ENCODE measurements around the gene NME4. TPM values are rescaled to one million over a fixed set of nuclear protein-coding genes. Genes with fewer than 3 reads are reported as not detected.
A peak's percentile ranks its signal among the peaks of the same experiment; 100 is the strongest.

The NME4 gene
- total and polyA plus RNA-seq, 12 donors = 48.1 to 97.2 (median 75.4) TPM

DNA sequence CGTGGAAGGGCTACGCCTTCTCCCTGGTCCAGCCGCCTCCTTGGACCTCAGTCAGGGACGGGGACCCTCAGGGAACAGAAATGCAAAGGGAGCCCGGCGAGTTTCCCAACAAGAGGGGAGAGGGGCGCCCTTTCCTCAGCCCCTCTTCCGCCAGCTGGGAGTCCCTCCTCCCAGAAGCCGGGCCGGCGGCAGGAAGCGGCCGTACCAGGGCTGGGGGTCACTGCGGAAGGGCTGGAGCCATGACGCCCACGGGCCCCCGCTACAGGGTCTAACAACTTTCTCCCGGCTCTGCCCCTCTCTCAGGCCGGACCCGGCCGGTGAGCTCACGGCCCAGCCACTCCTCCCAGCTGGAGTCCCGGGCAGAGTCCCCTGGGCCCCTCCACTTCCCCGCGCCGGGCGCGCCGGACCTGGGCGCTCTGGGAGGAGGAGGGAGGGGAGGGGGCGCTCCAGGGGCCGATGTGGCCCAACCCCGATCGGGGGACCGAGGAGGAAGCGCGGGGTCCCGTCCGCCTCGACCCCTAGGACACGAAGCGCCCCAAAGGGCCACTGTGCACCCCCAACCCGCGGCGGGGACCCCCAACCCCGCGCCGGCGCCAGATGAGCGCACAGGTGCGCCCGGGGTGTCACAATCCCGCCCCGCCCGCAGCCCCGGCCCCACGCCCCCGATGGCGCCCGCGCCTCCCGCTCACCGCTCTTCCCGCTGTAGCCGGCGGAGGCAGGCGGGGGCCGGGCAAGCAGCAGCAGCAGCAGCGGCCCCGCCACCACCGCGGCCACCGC is 15.8 kb upstream of the NME4 start:
- no peaks in the 10 kb centered on the region for H3K9me3 ChIP-seq
- no peaks in the 10 kb centered on the region for H3K27me3 ChIP-seq
- H3K4me1 ChIP-seq = peaks cover 0 to 52% (median 35%) of the 10 kb centered on the region in 9 donors
- TF ChIP-seq, protein P1, sequence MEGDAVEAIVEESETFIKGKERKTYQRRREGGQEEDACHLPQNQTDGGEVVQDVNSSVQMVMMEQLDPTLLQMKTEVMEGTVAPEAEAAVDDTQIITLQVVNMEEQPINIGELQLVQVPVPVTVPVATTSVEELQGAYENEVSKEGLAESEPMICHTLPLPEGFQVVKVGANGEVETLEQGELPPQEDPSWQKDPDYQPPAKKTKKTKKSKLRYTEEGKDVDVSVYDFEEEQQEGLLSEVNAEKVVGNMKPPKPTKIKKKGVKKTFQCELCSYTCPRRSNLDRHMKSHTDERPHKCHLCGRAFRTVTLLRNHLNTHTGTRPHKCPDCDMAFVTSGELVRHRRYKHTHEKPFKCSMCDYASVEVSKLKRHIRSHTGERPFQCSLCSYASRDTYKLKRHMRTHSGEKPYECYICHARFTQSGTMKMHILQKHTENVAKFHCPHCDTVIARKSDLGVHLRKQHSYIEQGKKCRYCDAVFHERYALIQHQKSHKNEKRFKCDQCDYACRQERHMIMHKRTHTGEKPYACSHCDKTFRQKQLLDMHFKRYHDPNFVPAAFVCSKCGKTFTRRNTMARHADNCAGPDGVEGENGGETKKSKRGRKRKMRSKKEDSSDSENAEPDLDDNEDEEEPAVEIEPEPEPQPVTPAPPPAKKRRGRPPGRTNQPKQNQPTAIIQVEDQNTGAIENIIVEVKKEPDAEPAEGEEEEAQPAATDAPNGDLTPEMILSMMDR (IDR thresholded peaks at IDR 0.05) = no peak
- peaks cover 0 to 17% (median 5%) of the 10 kb centered on the region in 9 donors for H3K36me3 ChIP-seq
- 0 to 1% methylated on average over 58 to 72 of the region's 73 CpGs for WGBS, 2 donors
- intact Hi-C loops (cut with DNase I) = no loop called here
- peak overlapping the region; percentile 35 to 90 (median 79) for H3K27ac ChIP-seq
- peak overlapping the region; percentile 53 to 99 (median 91) for H3K4me3 ChIP-seq
- peak; percentile 16 to 48 (median 32) for ATAC-seq
- peak in 1 of 2 donors; percentile 54 for DNase-seq

DNA sequence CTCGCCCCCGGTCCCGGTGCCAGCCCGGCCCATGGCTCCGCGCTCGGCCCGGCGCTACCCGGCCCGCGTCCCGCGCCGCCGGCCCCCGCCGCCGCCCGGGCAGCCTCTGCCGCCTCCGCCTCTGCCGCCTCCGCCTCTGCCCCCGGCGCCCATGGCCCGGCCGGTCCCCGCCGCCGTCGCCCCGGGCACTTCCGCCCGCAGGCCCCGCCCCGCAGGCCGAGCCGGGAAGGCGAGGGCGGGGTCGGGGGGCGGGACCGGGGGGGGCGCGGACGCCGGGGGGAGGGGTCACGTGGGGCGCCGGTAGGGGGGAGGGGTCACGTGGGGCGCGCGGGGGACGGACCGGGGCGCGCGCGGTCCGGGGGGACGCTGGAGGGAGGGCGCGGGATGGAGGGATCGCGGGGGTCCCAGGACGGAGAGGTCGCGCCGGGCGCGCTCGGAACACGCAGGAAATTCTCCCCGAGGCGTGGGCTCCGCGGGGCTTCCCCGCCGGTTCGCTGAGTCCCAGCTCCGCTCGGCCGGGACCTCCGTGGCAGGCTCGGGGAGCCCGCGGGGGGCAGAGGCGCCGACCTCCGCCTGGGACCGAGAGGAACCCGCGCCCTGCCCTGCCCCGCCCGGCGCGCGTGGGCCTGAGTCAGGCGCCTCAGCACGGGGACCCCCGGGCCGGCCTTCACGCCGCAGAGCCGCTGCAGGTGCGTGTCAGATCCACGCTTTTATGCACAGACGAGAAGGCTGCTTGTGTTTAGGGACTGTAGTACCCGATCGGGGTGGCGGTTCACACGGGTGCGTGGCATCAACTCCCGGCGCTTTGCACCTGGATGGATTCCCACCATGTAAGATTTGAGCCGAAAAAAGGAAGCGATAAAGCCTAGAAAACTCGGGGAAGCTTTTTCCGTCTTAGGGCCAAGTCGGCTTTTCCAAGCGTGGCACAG is 14.9 kb upstream of the NME4 start, which contains the start of gene PGAP6:
TSS of gene PGAP6 (minus strand) at position 190 of the 929 bp plus-strand sequence. CDS start at position 33, 157 bp downstream.
- 0 to 1% methylated on average over 39 to 122 of the region's 123 CpGs for WGBS, 2 donors
- H3K4me1 ChIP-seq = peaks cover 0 to 56% (median 35%) of the 10 kb centered on the region in 9 donors
- no peaks in the 10 kb centered on the region for H3K27me3 ChIP-seq
- peak within 1 kb of the TSS; percentile 35 to 90 (median 82) for H3K27ac ChIP-seq
- H3K9me3 ChIP-seq = no peaks in the 10 kb centered on the region
- peak within 1 kb of the TSS; percentile 85 to 99 (median 91) for H3K4me3 ChIP-seq
- peaks cover 0 to 8% (median 0%) of the 10 kb centered on the region in 9 donors for H3K36me3 ChIP-seq
- intact Hi-C loops (cut with DNase I) = loop anchor here in 1 of 10 donors (2.0 kb wide), 1 partner anchor 19 kb away; the partner anchor contains the start of gene DECR2
- DNase-seq (peak; percentile 60 to 73), ATAC-seq (peak; percentile 45 to 87 (median 67))
- TF ChIP-seq, protein P1 (IDR thresholded peaks at IDR 0.05) = no peak

DNA sequence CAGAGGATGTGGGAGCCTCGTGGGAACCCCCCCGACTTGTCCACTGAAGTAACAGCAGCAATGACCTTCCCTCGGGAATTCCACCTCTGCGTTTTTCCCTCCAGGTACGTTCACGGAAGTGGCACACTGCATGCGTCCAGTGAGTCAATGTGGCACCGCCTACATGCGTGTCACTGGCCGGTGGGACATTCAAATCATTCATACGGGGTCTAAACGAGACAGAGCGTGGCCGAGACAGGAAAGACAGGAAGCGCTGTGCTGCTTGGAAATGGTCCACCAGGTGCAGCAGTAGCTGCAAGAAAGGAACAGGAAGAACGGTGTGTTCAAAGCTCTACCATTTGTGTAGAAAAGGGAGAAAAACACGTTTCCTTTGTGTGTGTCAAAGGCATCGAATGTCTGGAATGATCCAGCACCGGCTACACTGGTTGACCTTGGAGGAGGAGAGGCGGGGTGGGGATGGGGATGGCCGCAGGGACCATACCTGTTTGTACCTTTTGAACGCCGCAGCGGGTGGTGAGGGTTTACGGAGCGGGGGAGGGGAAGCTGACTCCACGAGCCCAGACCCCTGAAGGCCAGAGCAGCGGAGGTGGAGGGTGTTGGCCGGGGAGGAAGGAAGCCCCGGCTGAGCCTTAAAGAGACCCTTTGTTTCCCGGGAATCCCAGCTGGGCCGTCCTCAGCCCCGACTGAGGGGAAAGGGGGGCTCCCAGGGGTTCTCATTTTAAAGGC is 13.5 kb upstream of the NME4 start:
- WGBS, 2 donors = 44 to 51% methylated on average over 33 of the region's 33 CpGs
- DNase-seq (peak in 1 of 2 donors; percentile 17), ATAC-seq (peak in 5 of 8 donors; percentile 3 to 31 (median 14))
- peak overlapping the region in 9 of 10 donors; percentile 18 to 88 (median 59) for H3K27ac ChIP-seq
- TF ChIP-seq, protein P1 (IDR thresholded peaks at IDR 0.05) = no peak
- H3K4me3 ChIP-seq = peak overlapping the region in 8 of 10 donors; percentile 66 to 99 (median 90)
- H3K36me3 ChIP-seq = no peaks in the 10 kb centered on the region
- H3K27me3 ChIP-seq = no peaks in the 10 kb centered on the region
- H3K9me3 ChIP-seq = no peaks in the 10 kb centered on the region
- intact Hi-C loops (cut with DNase I) = loop anchor here in 1 of 10 donors (2.0 kb wide), 1 partner anchor 17 kb away; the partner anchor contains the start of gene DECR2
- H3K4me1 ChIP-seq = peaks cover 0 to 65% (median 40%) of the 10 kb centered on the region in 9 donors
